Posterior vena cava (tissue), 2 donors: ENCODE results near the gene NUAK1. TPM values are rescaled to one million over a fixed set of nuclear protein-coding genes. Genes with fewer than 3 reads are reported as not detected.
"Not testable (repeated sequence)": the region's sequence is repeated elsewhere in the genome, so short reads cannot be mapped to it uniquely, and the experiment has no call there.

Source experiments
- DNase-seq: peaks from one replicate; pipeline ENCODE4 v3.0.0-alpha.2; 2020; ENCODE audit warnings: low spot score
- intact Hi-C, 2 donors: fragments of 100-400 bp; cut with DNase I; formaldehyde crosslinking; loops; one replicate each; pipeline versions ENCODE4 v1.14.1 to v1.14.2; 2022 to 2023
- total RNA-seq, 2 donors: library from RNA; stranded (reverse); fragmentation: NEBNext Ultra II Directional; extraction: Animal tissue kit (Norgen Biotek cat#: 25700); gene quantifications; one replicate each; pipeline ENCODE4 v1.2.1, GENCODE V29; 2021
- donor health status: DM: yes; HTN: yes; CAD: no.
- donor health status: DM: yes; HTN: yes; CAD: no.

NUAK1 gene
- total RNA-seq, 2 donors from 2014 or later: 16.9 to 17.7 TPM

DNA sequence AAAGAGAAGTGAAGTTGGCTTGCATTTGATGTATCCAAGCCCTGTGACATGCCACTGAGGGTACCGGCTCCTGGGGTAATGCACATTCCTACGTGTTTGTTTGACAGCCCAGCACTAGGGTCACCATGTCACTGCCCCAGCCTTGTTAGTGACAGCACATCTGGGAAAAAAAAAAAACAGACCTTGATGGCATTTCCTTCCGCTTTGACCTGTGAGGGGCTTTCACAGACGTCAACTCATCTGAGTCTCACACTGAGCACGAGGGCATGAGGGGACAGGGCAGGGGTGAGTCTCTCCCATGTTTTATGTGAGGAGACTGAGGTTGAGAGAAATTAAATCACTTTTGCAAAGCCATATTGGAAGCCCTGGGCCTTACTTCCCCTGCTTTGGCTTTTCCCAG, 111.5 kb downstream of the NUAK1 start:
- DNase-seq: no peak
- intact Hi-C loops: no loop called here

DNA sequence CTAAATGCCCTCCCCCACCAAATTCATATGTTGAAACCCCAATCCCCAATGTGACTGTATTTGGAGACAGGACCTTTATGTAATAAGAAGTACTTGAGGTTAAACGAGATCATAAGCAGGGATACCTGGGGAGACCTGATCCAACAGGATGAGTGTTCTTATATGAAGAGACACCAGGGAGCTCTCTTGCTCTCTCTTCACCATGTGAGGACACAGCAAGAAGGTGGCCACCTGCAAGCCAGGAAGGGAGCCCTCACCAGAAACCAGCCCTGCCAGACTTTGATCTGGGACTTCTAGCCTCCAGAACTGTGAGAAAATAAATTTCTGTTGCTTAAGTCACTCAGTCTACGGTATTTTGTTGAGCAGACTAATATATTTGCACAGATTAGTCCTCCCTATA, 113.6 kb downstream of the NUAK1 start:
- intact Hi-C loops: no loop called here
- DNase-seq: no peak

DNA sequence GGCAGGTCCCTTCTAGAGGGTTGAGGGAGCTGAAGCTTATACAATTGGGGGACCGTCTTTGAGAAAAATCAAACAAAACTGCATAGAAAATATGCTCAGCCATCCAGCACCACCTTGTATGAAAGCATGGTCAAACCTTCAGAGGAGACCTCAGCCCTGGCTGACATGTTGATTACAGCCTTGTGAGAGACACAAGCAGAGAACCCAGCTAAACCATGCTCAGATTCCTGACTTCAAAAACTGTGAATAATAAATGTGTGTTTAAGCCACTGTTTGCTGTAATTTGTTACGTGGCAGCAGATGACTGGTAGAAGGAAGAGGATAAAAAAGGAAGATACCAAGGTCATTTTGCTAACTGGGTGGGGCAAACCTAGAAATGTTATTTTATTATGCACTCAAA, 115.7 kb downstream of the NUAK1 start:
- intact Hi-C loops: no loop called here
- DNase-seq: no peak

DNA sequence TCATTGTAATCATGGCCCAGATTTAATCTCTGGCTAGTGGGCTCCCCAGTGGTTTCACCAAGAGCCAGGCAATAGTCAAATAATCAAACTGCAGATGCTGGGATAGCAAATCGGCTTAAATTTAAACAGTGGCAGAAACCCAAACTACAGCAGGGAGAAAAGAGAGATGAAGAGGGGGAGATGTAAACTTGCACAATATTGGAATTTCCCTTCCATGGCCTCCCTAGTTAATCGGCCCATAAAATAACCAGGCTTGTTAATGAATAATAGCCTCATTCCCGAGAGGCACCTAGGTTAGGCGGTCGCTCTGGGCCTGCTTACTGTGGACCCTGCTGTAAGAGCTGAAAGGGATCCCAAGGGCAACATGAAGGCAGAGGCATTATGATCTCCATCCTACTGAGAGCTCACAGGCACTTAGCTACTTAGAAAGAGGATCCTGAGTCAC, 116.2 kb downstream of the NUAK1 start:
- intact Hi-C loops: no loop called here
- no peak for DNase-seq

DNA sequence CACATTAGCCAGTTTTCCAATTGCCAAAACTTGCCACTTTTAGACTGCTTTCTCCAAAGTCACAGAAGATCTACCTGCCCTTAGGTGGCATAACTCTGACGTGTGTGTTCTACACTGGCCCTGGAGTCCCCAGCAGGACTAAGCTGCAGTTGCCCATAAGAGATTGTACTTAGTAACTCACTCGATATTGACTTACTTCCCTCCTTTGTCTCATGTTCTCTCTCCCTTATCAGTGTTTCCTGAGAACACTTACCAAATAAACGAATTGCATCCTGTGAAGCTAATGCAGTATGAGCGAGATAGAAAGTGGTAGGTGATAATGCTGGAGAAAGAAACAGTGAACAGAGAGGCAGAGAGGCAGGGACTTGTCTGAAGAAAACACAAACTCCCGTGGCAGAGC, 117.2 kb downstream of the NUAK1 start:
- intact Hi-C loops: no loop called here
- DNase-seq: no peak

DNA sequence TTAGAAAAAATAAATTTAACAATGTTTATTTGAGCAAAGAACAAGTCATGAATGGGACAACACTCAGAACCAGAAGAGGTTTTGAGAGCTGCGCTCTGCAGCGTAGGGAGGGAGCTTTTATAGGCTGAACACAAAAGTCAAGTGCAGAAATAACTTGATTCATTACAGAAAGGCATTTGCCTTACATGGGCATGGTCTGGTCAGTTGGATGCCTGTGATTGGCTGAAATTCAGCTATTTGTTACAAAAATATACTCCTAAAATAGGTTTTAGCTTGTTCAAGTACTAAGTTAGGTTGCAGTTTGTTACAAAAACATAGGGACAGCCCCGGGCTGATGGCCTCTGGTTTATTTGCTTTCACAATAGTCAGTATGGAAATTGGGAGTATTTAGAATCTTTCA, 118.0 kb downstream of the NUAK1 start:
- intact Hi-C loops: no loop called here
- no peak for DNase-seq

DNA sequence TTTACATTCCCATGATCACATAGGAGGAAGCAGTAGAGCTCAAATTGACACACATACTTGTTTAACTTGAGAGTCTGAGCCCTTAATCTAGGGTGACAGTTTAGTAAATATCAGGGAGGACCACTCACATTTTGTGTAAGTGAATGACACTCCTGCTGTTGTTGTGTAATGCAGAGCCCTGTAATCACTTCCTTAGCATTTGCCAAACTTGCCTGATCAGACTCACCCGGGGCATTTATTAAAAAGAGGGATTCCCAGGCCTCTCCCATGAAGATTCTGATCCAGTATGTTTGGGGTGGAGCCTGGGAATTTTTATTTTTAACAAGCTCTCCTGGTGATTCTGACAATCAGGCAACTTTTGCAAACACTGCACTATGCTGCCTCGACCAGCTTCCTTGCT, 119.6 kb downstream of the NUAK1 start:
- intact Hi-C loops: no loop called here

DNA sequence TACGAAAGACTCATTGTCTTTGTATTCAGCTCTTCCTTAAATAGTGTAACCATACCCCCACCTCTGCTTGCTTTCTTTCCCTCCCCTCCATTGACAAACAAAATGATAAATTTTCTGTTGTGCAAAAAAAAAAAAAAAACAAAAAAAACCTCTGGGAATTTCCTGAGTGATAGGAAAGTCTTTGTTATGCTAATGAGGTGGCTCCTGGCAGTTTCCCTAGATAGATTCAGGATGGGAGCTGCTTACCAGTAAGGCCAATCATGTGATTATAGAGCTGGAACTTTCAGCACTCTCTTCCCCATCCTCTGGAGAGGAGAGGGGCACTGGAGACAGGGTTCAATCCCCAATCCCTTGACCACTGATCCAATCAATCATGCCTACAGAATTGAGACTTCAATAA, 120.5 kb downstream of the NUAK1 start:
- intact Hi-C loops: no loop called here
- no peak for DNase-seq

More for the DNA sequence above, 119.6 kb downstream of the NUAK1 start:
- no peak for DNase-seq

DNA sequence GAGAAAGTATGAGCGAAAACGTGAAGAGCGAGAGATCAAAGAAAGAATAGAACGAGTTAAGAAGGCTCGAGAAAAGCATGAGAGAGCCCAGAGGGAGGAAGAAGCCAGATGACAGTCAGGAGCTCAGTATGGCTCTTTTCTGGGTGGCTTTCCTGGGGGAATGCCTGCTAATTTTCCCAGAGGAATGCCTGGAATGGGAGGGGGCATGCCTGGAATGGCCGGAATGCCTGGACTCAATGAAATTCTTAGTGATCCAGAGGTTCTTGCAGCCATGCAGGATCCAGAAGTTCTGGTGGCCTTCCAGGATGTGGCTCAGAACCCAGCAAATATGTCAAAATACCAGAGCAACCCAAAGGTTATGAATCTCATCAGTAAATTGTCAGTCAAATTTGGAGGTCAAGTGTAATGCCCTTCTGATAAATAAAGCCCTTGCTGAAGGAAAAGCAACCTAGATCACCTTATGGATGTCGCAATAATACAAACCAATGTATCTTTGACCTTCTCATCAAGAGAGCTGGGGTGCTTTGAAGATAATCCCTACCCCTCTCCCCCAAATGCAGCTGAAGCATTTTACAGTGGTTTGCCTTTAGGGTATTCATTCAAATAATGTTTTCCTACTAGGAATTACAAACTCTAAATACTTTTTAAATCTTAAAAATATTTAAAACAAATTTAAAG, 122.0 kb downstream of the NUAK1 start:
- DNase-seq, intact Hi-C loops: not testable (repeated sequence)

DNA sequence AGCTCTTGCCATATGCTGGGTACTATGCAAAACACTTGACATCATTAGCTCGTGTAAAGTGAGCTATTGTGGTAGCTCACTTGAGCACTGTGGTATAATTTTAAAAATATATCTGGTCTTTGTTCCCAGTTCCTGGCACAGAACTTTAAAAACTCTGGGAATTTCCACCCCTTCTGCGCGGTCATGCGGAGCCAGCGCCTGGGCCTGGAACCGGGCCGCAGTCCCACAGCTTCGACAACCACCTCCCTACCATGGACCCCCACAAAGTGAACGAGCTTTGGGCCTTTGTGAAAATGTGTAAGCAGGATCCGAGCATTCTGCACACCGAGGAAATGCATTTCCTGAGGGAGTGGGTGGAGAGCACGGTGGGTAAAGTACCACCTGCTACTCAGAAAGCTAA, 123.1 kb downstream of the NUAK1 start:
- DNase-seq: no peak
- intact Hi-C loops: no loop called here

DNA sequence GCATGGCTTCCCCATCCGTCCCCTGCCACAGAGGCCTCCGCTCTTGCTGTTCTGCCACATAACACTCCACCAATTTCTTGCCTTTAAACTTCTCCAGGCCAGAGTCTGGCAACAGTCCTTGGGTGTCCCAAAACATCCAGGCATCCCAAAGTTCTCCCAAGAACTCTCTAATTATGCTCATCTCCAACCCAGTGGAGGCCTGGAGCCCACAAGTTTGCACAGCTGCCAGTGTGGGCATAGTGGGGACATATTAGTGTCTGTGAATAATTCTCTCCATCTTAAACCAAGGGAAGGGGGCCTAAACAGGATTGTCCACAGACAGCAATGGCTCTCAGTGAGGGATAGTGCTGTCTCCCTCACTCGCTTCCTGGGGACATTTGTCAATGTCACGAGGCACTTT, 124.8 kb downstream of the NUAK1 start:
- no peak for DNase-seq
- intact Hi-C loops: no loop called here

Other genes starting within 250 kb of the NUAK1 start
- 10 to 100 TPM; 59.9 to 71.8 TPM for gene CKAP4, start 109.1 kb upstream of the NUAK1 start, total RNA-seq
- gene TCP11L2, start 163.8 kb upstream of the NUAK1 start, total RNA-seq: 10 to 100 TPM; 18.5 to 28.3 TPM
- 10 to 100 TPM in 1 of 2 donors, 1 to 10 TPM in 1; 7.7 to 10.5 TPM for gene POLR3B, start 218.8 kb upstream of the NUAK1 start, total RNA-seq